Effector memory CD8-positive, alpha-beta T cell (primary cell): ENCODE measurements around the gene CFAP221.
A peak's percentile ranks its signal among the peaks of the same experiment; 100 is the strongest.

Experiments
- ATAC-seq: fragments of 150-1000 bp; cut with Tn5 transposase; replicated peaks from 2 replicates; pipeline ENCODE4 v1.10.0; 2021; ENCODE audit warnings: mild to moderate bottlenecking, moderate library complexity
- DNase-seq, 3 experiments: peaks; one replicate each; pipeline ENCODE4 v3.0.0; 2021
- H3K27ac Mint-ChIP-seq, 2 donors: one replicate each; pipeline ENCODE4 v1.8.0; 2022; ENCODE audit warnings: mild to moderate bottlenecking in 2 of 2, mixed read lengths in 2 of 2, moderate library complexity in 2 of 2
- H3K27me3 Mint-ChIP-seq, 2 donors: one replicate each; pipeline ENCODE4 v1.8.0; 2022; ENCODE audit warnings: mixed read lengths in 2 of 2
- H3K36me3 Mint-ChIP-seq: one replicate; pipeline ENCODE4 v1.8.0; 2022; ENCODE audit warnings: mild to moderate bottlenecking, moderate library complexity, mixed read lengths; ENCODE audit not compliant: insufficient read depth
- H3K4me1 Mint-ChIP-seq, 2 donors: one replicate each; pipeline ENCODE4 v1.8.0; 2022; ENCODE audit warnings: low read depth in 2 of 2, mixed read lengths in 2 of 2
- H3K4me3 Mint-ChIP-seq, 2 donors: one replicate each; pipeline ENCODE4 v1.8.0; 2022; ENCODE audit warnings: mild to moderate bottlenecking in 2 of 2, mixed read lengths in 2 of 2, moderate library complexity in 2 of 2
- H3K9me3 Mint-ChIP-seq, 2 donors: one replicate each; pipeline ENCODE4 v1.8.0; 2022; ENCODE audit warnings: mixed read lengths in 2 of 2
- total RNA-seq, 9 experiments: gene quantifications; one replicate each; lab custom pipeline; 2026; lab: John Stamatoyannopoulos, UW

Gene CFAP221
- 0 to 0.11 (median 0) reads per million in 9 experiments for total RNA-seq

DNA sequence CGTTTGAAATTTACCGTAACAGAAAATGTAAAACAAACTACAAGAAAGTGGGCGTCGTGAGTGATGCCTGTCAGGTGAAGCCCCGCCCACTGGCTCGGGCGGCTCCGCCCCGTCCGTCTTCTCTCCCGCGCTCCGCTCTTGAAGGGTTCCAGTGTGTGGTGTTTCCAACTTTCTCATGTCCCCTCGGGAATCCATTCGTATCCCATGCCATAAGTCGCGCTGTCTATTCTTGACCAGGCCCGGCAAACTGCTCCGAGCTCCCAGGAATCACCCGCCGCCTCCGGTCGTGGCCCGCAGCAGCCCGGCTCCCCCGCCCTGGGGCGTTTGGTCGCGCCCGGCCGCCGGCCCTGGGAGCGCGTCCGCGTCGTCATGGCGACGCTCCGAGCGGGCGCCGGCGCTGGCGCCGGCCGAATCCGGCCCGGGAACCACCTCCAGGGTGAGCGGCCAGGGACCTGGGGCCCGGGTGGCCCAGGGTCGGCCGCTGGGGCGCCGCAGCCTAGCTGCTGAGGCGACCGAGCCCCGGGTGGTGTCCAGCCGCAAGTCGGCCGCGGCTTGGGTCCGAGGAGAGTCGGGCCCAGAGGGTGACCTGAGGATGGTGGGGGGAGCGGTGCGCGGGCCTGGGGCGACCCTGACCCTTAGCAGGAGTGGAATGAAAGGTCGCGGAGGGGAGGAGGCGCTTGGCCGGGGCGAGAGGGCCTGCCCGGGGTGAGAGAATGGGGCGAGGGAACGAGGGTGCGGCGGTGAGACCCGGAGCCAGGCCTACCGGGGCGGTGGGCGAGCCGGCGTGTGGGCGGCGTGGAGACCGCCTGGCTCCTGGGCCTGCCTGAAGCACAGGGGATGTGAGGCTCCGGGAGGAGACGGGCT is at the start of gene CFAP221:
Gene CFAP221 (plus strand): TSS at position 375 of the 864 bp plus-strand sequence. CDS start 1,683 bp downstream, outside the sequence.
- ATAC-seq, result no peak
- H3K27me3 Mint-ChIP-seq, result peaks cover 65 to 80% of the 10 kb centered on the region in 2 donors
- DNase-seq, result no peak
- H3K4me1 Mint-ChIP-seq, result peaks cover 3 to 6% of the 10 kb centered on the region in 2 donors
- H3K9me3 Mint-ChIP-seq, result peaks cover 0 to 2% of the 10 kb centered on the region in 2 donors
- peak within 1 kb of the TSS; percentile 27 to 50 for H3K4me3 Mint-ChIP-seq
- H3K27ac Mint-ChIP-seq, result no peak within 1 kb of the TSS
- H3K36me3 Mint-ChIP-seq, result no peaks in the 10 kb centered on the region

DNA sequence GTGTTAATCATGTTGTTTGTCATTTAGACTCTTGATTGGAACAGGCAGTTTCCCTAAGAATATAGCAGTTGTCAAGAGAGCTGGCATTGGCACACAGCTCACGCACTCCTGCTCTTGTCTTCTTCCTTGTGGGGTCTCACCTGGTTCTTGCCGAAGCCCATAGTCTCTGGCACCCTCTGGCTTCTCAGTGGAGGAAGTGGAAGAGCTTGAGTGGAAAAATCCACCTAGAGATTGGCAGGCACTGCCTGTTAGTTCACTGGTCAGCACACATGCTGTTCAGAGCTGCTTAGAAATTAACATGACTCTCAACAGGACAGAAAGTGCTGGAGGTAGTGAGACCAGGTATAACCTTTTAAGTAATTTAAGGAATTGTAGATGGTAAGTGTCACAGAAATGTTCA is 48.3 kb upstream of the CFAP221 start:
- Mint-ChIP-seq H3K4me1 (no peaks in the 10 kb centered on the region), H3K27me3 (peaks cover 20 to 42% of the 10 kb centered on the region in 2 donors), H3K9me3 (peaks cover 4 to 7% of the 10 kb centered on the region in 2 donors), H3K27ac (no peak overlapping the region), H3K36me3 (no peaks in the 10 kb centered on the region), H3K4me3 (no peak overlapping the region)
- DNase-seq (no peak), ATAC-seq (no peak)

DNA sequence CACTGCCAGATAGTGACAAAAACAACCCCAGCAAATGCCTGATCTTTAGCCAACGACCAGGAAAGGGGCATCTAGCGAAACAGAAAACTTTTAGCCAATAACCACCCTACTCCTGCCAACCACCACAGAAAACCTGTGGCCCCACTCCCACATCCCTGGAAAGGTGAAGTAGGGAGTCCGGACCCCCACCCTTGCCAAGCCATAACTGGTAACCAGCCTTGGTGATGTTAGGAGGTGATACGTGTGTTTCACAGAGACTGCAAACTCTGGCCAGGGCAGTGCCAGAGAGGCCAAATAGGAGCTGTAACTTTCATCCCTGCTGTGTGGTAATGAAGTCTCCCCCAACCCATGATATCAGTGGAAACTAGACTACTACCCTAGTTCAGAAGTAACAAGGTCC is 47.6 kb upstream of the CFAP221 start:
- DNase-seq, result no peak
- Mint-ChIP-seq H3K4me3 (no peak overlapping the region), H3K4me1 (no peaks in the 10 kb centered on the region), H3K27me3 (peaks cover 24 to 38% of the 10 kb centered on the region in 2 donors), H3K27ac (no peak overlapping the region), H3K9me3 (peaks cover 4 to 7% of the 10 kb centered on the region in 2 donors), H3K36me3 (no peaks in the 10 kb centered on the region)
- no peak for ATAC-seq

DNA sequence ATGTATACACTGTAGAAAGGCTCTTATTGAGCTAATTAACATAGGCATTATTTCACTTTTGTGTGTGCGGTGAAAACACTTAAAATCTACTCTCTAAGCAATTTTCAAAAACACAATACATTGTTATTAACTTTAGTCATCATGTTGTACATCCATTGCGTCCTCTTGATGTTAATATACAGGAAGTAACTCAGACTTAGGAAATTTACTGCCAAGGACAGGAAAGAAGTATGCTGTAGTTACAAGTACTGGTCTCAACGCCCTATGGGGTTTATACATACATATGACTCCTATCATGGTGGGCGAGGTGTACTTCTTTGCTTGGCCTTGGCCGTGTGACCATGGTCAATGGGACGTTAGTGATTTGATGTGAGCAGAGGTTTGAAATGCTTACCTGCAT is 35.5 kb upstream of the CFAP221 start:
- H3K9me3 Mint-ChIP-seq, result no peaks in the 10 kb centered on the region
- H3K4me1 Mint-ChIP-seq, result no peaks in the 10 kb centered on the region
- H3K4me3 Mint-ChIP-seq, result no peak overlapping the region
- DNase-seq (no peak), ATAC-seq (no peak)
- H3K36me3 Mint-ChIP-seq, result peaks cover 2% of the 10 kb centered on the region
- peaks cover 15 to 29% of the 10 kb centered on the region in 2 donors for H3K27me3 Mint-ChIP-seq
- no peak overlapping the region for H3K27ac Mint-ChIP-seq

DNA sequence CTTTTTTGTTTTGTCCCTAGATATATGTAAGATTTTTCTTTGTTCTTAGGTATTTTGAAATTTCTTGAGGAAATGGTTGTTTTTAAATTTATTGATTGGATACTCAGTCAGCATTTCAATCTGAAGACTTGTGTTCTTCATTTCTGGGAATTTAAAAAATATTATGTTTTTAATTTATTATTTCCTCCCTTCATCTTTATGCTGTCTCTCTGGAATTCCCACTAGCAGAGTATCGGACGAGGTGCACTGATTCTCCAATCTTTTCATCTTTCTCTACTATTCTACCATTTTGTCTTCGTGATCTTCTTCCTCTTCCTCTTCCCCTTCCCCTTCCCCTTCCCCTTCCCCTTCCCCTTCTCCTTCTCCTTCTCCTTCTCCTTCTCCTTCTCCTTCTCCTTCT is 32.3 kb upstream of the CFAP221 start:
- Mint-ChIP-seq H3K4me1 (no peaks in the 10 kb centered on the region), H3K4me3 (no peak overlapping the region), H3K36me3 (no peaks in the 10 kb centered on the region), H3K27ac (no peak overlapping the region), H3K27me3 (peaks cover 40 to 58% of the 10 kb centered on the region in 2 donors), H3K9me3 (no peaks in the 10 kb centered on the region)
- DNase-seq (no peak), ATAC-seq (no peak)

DNA sequence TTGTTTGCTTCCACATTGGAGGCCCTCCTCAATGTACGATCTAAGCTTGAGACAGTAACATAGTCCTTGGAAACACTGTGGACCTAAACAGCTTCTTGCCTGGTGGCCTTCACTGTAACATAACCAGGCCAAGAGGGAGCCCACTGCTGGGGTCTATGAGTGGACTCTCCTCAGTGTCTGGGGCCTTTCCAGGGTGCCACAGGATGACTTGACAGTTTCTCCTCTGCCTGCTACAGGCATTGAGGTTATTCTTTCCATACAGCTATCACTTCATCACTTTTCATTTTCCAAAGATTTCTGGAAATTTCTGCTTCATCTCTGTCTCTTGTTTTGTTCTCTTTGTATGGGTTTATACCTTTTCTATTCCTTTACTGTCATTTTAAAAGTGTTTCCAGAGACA is 31.3 kb upstream of the CFAP221 start:
- Mint-ChIP-seq H3K4me3 (no peak overlapping the region), H3K36me3 (no peaks in the 10 kb centered on the region), H3K27ac (no peak overlapping the region), H3K9me3 (no peaks in the 10 kb centered on the region), H3K27me3 (peaks cover 46 to 60% of the 10 kb centered on the region in 2 donors), H3K4me1 (no peaks in the 10 kb centered on the region)
- DNase-seq, result no peak
- no peak for ATAC-seq

DNA sequence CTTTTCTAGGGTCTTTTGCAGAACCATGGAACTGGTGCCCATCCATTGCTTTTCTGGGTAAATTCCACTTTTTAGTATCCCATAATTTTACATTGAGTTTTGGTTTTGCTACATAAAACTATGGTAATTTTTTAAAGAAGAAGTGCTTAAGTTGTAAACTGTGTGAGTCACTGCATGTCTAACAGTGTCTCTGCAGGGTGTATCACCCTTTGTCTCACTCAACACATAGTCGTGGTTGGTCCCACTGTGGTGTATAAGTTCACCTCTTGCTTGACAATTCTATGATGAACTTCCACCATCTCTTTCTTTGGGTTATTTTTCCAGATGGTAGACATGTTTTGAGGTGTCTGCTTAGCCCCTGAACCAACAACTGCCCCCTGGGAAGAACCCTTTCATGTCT is 30.4 kb upstream of the CFAP221 start:
- no peaks in the 10 kb centered on the region for H3K4me1 Mint-ChIP-seq
- no peak overlapping the region for H3K27ac Mint-ChIP-seq

DNA sequence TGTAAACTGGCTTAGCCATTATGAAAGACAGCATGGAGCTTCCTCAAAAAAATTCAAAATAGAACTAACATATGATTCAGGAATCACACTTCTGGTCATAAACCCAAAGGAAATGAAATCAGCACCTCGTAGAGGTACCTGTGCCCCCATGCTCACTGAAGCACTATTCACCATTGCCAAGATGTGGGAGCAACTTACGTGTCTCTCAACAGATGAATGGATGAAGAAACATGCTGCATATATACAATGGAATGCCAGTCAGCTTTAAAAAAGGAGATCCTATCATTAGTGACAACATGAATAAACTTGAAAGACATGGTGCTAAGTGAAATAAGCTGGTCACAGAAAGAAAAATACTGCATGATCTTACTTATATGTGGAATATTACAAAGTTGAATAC is 28.1 kb upstream of the CFAP221 start:
- H3K36me3 Mint-ChIP-seq, result no peaks in the 10 kb centered on the region
- no peak overlapping the region for H3K4me3 Mint-ChIP-seq
- peaks cover 45 to 54% of the 10 kb centered on the region in 2 donors for H3K27me3 Mint-ChIP-seq
- no peaks in the 10 kb centered on the region for H3K4me1 Mint-ChIP-seq
- DNase-seq, result no peak
- no peak for ATAC-seq
- no peaks in the 10 kb centered on the region for H3K9me3 Mint-ChIP-seq
- H3K27ac Mint-ChIP-seq, result no peak overlapping the region

More for the DNA sequence above, 30.4 kb upstream of the CFAP221 start:
- Mint-ChIP-seq H3K36me3 (no peaks in the 10 kb centered on the region), H3K4me3 (no peak overlapping the region), H3K9me3 (no peaks in the 10 kb centered on the region), H3K27me3 (peaks cover 46 to 67% of the 10 kb centered on the region in 2 donors)
- ATAC-seq (no peak), DNase-seq (no peak)

DNA sequence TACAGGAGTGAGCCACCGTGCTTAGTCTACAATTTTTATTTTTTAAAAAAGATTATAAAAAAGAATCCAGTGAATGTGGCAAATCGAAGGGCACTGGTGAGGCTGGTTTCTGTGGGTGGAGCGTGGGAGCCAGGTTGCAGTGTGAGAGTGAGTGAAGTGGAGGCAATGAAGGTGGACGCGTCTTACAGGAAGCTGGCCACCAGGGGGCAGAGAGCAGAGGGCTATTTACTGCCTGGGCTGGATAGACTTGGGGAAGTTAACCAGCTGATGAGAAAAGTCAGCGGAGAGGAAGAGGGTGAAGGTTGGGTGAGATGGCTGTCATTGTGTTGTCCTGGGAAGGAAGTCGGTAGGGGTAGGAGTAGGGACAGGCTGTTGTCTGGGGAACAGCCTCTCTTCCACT is 26.8 kb upstream of the CFAP221 start:
- DNase-seq (peak in 1 of 3 experiments; percentile 2), ATAC-seq (no peak)
- Mint-ChIP-seq H3K4me1 (no peaks in the 10 kb centered on the region), H3K27me3 (peaks cover 47 to 65% of the 10 kb centered on the region in 2 donors), H3K9me3 (no peaks in the 10 kb centered on the region), H3K36me3 (no peaks in the 10 kb centered on the region), H3K4me3 (no peak overlapping the region), H3K27ac (no peak overlapping the region)

DNA sequence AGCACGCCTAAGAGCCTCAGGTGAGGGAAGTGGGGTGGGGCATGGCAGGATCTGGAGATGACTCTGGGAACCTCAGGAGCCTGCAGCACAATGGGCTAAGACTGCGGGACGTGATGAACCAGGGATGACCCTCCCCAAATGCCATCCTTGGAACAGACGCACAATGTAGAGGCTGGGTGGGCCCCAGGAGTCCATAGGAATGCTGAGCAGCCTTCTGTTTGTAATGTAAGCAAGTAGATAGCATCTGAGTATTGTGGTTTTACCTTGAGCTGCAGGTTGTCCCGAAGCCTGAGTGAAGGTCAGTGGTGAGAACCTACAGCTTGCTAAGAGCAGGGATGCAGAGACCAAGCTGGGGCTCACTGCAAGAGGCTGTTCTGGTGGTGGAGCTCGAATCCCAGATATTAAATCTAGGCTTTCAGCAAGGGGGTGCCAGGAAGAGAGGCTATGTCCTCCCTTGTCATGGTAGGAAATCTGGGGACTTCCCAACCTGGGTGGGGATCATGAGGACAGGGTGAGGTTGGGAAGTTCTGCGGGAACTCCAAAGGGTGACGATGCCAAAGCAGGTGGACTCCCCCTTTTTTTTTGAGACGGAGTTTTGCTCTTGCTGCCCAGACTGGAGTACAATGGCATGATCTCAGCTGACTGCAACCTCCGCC is 25.7 kb upstream of the CFAP221 start:
- H3K27ac Mint-ChIP-seq, result no peak overlapping the region
- ATAC-seq (no peak), DNase-seq (no peak)
- no peaks in the 10 kb centered on the region for H3K4me1 Mint-ChIP-seq
- no peaks in the 10 kb centered on the region for H3K9me3 Mint-ChIP-seq
- H3K27me3 Mint-ChIP-seq, result peaks cover 50 to 68% of the 10 kb centered on the region in 2 donors
- H3K4me3 Mint-ChIP-seq, result no peak overlapping the region
- no peaks in the 10 kb centered on the region for H3K36me3 Mint-ChIP-seq

DNA sequence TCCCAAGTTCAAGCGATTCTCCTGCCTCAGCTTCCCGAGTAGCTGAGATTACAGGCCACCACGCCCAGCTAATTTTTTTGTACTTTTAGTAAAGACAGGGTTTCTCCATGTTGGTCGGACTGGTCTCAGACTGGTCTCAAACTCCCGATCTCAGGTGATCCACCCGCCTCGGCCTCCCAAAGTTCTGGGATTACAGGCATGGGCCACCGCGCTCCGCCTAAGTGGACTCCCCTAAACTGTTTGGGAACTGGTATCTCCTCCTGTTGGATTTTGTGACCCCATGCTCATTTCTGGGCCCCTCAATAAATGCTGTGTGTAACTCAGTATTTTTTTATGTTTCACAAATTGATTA is 25.2 kb upstream of the CFAP221 start:
- DNase-seq (no peak), ATAC-seq (no peak)
- Mint-ChIP-seq H3K4me1 (no peaks in the 10 kb centered on the region), H3K27me3 (peaks cover 53 to 70% of the 10 kb centered on the region in 2 donors), H3K27ac (no peak overlapping the region), H3K9me3 (no peaks in the 10 kb centered on the region), H3K4me3 (no peak overlapping the region), H3K36me3 (no peaks in the 10 kb centered on the region)

DNA sequence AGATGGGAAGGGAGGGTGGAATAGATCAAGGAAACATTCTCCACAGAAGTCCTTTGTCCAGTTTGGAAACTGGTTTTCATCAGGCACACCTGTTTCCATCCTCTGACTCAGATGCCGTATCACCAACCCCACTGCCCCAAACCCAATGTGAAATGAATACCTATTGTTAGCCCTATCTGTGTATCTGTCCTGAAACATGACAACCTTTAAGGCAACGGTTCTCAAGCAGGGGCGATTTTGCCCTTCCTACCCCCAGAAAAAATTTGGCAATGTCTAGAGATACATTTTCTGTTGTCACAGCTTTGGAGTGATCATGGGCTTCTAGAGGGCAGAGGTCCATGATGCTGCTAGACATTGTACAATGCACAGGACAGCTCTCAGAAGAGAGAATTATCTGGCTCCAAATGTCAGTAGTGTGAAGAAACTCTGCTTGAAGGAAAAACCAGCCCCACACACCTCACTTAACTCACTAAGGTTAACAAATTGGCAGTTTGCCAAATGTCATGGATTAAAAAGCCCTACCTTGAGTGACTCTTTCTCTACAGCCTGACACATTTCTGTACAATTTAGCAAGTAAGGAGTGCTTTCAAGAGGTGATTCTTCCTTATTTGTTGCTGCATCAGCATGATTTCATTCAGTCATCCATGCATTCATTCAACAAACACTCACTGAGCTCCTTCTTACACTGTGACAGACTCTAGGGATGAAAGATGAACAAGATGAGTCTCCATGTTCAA is 23.4 kb upstream of the CFAP221 start:
- H3K27ac Mint-ChIP-seq, result no peak overlapping the region
- DNase-seq (no peak), ATAC-seq (no peak)
- no peaks in the 10 kb centered on the region for H3K4me1 Mint-ChIP-seq
- no peaks in the 10 kb centered on the region for H3K9me3 Mint-ChIP-seq
- peaks cover 47 to 68% of the 10 kb centered on the region in 2 donors for H3K27me3 Mint-ChIP-seq
- no peak overlapping the region for H3K4me3 Mint-ChIP-seq
- H3K36me3 Mint-ChIP-seq, result no peaks in the 10 kb centered on the region

DNA sequence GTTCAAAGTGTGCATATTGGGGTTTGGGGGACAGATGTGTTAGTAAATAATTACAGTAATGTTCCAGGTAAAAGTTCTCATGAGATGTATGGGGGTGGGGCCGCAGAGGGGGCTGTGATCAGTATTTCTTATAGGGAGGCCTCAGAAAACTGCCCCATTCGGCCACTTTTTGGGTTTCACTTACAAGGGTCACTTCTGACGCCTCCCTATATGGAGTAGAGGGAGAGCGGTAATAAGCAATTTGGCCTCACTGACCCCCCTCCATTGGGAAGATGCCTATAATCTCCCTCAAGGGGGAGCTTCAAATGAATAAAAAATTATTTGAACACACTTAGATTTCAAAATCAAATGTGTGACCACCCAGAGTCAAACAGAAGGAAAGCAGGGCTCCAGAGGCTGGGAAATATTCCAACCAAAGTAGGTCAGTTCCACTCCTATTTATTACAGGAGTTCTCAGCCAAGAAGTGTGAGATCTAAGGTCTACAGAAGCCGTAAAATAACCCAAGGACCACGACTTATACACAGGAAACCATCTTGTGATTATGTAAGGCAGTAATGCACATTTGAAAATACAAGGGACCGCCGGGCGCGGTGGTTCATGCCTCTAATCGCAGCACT is 22.7 kb upstream of the CFAP221 start:
- Mint-ChIP-seq H3K4me1 (no peaks in the 10 kb centered on the region), H3K4me3 (no peak overlapping the region), H3K27me3 (peaks cover 43 to 68% of the 10 kb centered on the region in 2 donors), H3K27ac (no peak overlapping the region), H3K9me3 (no peaks in the 10 kb centered on the region), H3K36me3 (no peaks in the 10 kb centered on the region)
- no peak for DNase-seq
- no peak for ATAC-seq
